HG03432 (cell line): Measurements from ENCODE around the gene OR8D1.
"Not testable (repeated sequence)": the region's sequence is repeated elsewhere in the genome, so short reads cannot be mapped to it uniquely, and the experiment has no call there.

ENCODE experiments used
- ATAC-seq: cut with Tn5 transposase; IDR thresholded peaks from one replicate; pipeline ENCODE4 v1.9.1; 2021; ENCODE audit warnings: mild to moderate bottlenecking, moderate library complexity; ENCODE audit not compliant: unreplicated experiment

OR8D1 gene

DNA sequence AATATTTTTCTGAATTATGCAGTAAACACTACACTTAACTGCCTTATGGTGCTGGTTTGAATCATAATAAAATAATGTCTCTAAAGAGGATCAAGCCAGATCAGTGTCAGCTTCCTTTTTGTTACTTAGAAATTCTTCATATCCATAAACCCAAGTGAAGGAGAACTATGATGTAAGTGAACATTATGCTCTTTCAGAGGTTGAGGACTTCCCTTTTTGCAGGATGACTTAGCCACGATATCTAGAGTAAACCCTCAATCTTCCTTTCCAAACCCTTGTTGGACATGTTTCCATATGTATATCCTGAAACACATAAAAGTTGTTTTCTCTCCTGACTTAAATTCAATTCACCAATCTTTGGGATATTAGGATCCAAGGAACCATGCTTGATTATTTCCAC is 19.1 kb downstream of the OR8D1 start:
- ATAC-seq = no peak

DNA sequence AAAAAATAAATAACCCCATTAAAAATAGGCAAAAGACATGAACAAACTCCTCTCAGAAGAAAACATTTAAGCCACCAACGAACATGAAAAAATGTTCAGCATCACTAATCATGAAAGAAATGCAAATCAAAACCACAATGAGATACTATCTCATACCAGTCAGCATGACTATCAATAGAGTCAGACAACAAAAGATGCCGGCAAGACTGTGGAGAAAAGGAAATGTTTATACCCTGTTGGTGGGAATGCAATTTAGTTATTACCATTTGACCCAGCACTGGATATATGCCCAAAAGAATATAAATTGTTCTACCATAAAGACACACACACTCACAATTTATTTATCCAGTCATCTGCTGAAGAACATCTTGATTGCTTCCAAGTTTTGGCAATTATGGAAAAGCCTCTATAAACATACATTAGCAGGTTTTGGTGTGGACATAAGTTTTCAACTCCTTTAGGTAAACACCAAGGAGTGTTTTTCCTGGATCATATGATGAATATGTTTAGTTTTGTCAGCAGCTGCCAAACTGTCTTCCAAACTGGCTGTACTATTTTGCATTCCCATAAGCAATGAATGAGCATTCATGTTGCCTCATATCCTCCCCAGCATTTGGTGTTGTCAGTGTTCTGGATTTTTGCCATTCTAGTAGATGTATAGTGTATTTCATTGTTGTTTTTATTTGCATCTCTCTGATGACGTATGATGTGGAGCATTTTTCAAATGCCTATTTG is 28.0 kb downstream of the OR8D1 start:
- no peak for ATAC-seq

DNA sequence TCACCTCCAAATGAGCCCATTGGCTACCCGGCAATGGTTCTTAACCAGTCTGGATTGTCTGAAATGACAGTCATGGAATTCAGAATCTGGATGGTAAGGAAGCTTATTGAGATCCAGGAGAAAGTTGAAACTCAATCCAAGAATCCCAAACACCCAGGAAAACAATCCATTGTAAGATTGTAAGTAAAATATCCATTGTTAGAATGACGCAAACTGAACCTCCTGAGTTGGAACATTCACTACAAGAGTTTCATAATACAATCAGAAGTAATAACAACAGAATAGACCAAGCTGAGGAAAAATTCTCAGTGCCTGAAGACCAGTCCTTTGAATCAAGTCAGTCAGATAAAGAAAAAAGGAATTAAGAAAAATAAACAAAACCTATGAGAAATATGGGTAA is 35.5 kb downstream of the OR8D1 start:
- no peak for ATAC-seq

DNA sequence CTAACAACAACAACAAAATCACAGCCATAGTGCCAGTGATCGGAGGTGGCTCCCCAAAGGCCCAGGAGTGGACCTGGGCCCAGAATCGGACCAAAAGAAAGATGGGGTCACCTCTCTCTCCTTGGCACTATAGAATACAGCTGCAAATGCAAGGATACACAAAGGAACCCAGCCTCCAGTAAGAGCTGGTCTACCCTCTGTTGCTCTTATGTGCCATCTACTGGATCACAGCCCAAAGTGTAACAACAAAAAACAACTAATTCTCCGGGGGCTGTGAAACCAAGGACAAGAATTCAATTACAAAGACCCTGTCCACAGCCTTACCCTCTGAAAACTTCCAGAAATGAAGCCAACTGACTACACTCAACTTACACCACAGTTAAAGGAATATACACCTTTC is 35.9 kb downstream of the OR8D1 start:
- ATAC-seq = no peak

DNA sequence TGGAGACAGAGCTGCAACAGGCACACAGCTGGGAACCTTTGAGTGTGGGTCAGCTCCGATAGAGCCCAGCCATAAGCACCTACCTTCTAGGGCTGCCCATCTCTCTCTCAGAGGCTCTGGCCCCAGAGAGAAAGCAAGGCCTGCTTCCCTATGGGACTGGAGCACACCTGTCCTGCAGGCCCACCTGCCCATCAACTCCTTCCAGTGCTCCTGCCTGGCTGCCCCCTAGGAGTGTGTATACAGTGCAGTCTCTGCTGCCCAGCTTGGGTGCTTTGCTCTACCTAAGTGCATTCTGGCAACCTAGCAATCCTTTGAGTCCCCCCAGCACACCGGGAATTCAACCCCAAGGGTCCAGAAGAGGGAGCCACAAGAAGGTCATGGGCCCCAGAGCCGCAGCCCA is 36.5 kb downstream of the OR8D1 start:
- no peak for ATAC-seq

DNA sequence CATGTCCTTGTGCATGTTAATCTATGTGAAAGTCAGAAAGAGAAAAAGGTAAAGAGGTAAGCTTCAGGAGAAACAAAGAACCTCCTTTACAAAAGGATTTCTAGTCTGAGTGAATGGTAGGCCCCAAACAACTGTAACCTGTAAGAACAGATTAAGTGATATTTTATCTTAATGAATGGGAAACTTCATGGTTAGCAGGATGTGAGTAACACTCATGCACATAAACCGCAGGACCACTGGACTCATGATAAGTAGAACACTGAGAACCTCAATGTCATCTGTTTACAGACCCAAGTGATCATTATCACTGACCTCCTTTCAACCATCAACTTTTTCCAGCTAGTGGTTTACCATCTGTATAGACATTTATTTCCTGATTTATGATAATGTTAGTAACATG is 37.7 kb downstream of the OR8D1 start:
- no peak for ATAC-seq

DNA sequence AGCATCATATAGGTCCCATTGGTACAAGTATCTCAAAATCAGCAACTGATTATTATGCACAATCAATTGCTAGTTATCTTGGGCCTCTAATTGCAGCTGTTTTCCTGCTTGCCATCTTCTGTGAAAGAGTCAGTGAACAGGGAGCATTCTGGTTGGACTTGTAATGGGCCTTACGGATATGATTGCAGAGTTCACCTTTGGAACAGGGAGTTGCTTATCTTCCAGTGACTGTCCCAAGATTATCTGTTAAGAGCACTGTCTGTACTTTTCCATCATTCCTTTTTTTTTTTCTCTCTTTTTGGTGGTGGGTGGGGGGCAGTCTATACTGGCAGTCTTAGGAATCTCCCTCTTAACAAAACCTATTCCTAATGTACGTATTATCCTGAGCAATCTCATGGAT is 39.7 kb downstream of the OR8D1 start:
- ATAC-seq = no peak

- not testable (repeated sequence) for ATAC-seq
These were observed 42.9 kb downstream of the OR8D1 start for GRCh38 chr11:124270886-124271285.

DNA sequence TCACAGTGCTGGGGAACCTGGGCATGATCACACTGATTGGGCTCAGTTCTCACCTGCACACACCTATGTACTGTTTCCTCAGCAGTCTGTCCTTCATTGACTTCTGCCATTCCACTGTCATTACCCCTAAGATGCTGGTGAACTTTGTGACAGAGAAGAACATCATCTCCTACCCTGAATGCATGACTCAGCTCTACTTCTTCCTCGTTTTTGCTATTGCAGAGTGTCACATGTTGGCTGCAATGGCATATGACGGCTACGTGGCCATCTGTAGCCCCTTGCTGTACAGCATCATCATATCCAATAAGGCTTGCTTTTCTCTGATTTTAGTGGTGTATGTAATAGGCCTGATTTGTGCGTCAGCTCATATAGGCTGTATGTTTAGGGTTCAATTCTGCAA is 48.7 kb downstream of the OR8D1 start:
- not testable (repeated sequence) for ATAC-seq

- ATAC-seq = no peak
These were observed 57.7 kb downstream of the OR8D1 start, which contains the start of gene OR8G5 for GRCh38 chr11:124256076-124256475. OR8G5 (plus strand) TSS chr11:124256376; CDS start chr11:124264932, 8,556 bp downstream.
